Measurements from ENCODE around the gene CFAP92. TPM values are rescaled to one million over a fixed set of nuclear protein-coding genes. Genes with fewer than 3 reads are reported as not detected.

Gene CFAP92
- total RNA-seq, 1 donor from 2014 or later, result 8.7 TPM

DNA sequence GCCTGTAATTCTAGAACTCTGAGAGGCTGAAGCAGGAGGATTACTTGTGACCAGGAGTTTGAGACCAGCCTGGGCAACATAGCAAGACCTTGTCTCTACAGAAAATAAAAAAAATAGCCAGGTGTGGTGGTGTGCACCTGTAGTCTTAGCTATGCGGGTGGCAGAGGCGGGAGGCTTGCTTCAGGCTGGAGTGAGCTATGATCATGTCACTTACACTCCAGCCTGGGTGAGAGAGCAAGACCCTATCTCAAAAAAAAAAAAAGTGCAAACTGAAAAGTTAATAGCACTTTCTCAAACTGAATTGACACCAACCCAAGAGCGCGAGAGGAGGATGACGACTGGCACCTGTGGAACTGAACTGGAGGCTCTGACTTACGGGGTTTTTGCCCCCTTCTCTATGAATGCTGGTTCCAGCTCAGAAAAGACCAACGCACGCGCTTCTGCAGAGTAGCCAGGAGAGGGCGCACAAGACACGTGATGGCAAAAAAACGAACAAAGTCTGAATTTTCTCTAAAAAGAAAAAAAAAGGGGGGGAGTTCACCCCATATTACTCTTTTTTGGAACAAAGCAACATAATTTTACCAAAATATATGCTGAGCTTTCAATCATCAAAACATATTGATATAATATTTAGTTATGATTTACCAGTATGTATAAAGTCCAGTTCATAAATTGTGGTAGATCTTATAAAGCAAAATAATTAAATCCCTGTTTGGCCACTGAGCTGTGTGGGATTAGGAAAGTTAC, 23.7 kb downstream of the CFAP92 start:
- H3K4me3 Mint-ChIP-seq, result no peak overlapping the region
- no peaks in the 10 kb centered on the region for H3K9me3 Mint-ChIP-seq
- peak; percentile 72 for DNase-seq (ENCODE audit: low read depth, low spot score)
- H3K4me1 Mint-ChIP-seq, result no peaks in the 10 kb centered on the region
- H3K36me3 Mint-ChIP-seq (ENCODE audit: low read depth), result peaks cover 1% of the 10 kb centered on the region
- H3K27me3 Mint-ChIP-seq (ENCODE audit: low read depth), result no peaks in the 10 kb centered on the region
- TF ChIP-seq, protein P1, sequence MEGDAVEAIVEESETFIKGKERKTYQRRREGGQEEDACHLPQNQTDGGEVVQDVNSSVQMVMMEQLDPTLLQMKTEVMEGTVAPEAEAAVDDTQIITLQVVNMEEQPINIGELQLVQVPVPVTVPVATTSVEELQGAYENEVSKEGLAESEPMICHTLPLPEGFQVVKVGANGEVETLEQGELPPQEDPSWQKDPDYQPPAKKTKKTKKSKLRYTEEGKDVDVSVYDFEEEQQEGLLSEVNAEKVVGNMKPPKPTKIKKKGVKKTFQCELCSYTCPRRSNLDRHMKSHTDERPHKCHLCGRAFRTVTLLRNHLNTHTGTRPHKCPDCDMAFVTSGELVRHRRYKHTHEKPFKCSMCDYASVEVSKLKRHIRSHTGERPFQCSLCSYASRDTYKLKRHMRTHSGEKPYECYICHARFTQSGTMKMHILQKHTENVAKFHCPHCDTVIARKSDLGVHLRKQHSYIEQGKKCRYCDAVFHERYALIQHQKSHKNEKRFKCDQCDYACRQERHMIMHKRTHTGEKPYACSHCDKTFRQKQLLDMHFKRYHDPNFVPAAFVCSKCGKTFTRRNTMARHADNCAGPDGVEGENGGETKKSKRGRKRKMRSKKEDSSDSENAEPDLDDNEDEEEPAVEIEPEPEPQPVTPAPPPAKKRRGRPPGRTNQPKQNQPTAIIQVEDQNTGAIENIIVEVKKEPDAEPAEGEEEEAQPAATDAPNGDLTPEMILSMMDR (conservative IDR thresholded peaks at IDR 0.05), result peak; percentile 97
- H3K27ac Mint-ChIP-seq (ENCODE audit: unreplicated experiment), result no peak overlapping the region

- H3K4me1 Mint-ChIP-seq, result no peaks in the 10 kb centered on the region
- TF ChIP-seq, protein P1 (conservative IDR thresholded peaks at IDR 0.05), result no peak
- H3K27me3 Mint-ChIP-seq (ENCODE audit: low read depth), result no peaks in the 10 kb centered on the region
- H3K27ac Mint-ChIP-seq (ENCODE audit: unreplicated experiment), result no peak overlapping the region
- H3K9me3 Mint-ChIP-seq, result no peaks in the 10 kb centered on the region
- H3K36me3 Mint-ChIP-seq (ENCODE audit: low read depth), result no peaks in the 10 kb centered on the region
- no peak overlapping the region for H3K4me3 Mint-ChIP-seq
- DNase-seq (ENCODE audit: low read depth, low spot score), result no peak
Measured at GRCh38 chr3:128967748-128968355, 26.0 kb downstream of the CFAP92 start.

- TF ChIP-seq, protein P1 (conservative IDR thresholded peaks at IDR 0.05), result no peak
- no peaks in the 10 kb centered on the region for H3K4me1 Mint-ChIP-seq
- no peak overlapping the region for H3K4me3 Mint-ChIP-seq
- peaks cover 2% of the 10 kb centered on the region for H3K36me3 Mint-ChIP-seq (ENCODE audit: low read depth)
- no peak for DNase-seq (ENCODE audit: low read depth, low spot score)
- no peaks in the 10 kb centered on the region for H3K9me3 Mint-ChIP-seq
- H3K27ac Mint-ChIP-seq (ENCODE audit: unreplicated experiment), result no peak overlapping the region
- no peaks in the 10 kb centered on the region for H3K27me3 Mint-ChIP-seq (ENCODE audit: low read depth)
Measured at GRCh38 chr3:128965818-128966217, 28.1 kb downstream of the CFAP92 start.

GRCh38 chr3:128965280-128965679, 28.6 kb downstream of the CFAP92 start:
- Mint-ChIP-seq H3K9me3 (no peaks in the 10 kb centered on the region), H3K36me3 (ENCODE audit: low read depth) (peaks cover 4% of the 10 kb centered on the region), H3K27me3 (ENCODE audit: low read depth) (no peaks in the 10 kb centered on the region), H3K4me1 (no peaks in the 10 kb centered on the region), H3K27ac (ENCODE audit: unreplicated experiment) (no peak overlapping the region), H3K4me3 (no peak overlapping the region)
- TF ChIP-seq, protein P1 (conservative IDR thresholded peaks at IDR 0.05), result no peak
- DNase-seq (ENCODE audit: low read depth, low spot score), result no peak

DNA sequence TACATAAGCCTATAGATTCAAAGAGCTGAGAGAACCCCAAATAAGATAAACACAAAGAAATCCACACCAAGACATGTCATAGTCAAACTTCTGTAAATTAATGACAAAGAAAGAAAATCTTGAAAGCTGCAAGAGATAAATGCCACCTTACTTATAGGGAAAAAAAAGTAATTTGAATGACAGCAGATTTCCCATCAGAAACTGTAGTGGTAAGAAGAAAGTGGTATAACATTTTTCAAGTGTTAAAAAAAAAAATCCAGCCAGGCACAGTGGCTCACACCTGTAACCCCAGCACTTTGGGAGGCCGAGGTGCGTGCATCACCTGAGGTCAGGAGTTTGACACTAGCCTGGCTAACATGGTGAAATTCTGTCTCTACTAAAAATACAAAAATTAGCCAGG, 37.4 kb downstream of the CFAP92 start:
- peaks cover 8% of the 10 kb centered on the region for H3K9me3 Mint-ChIP-seq
- TF ChIP-seq, protein P1 (conservative IDR thresholded peaks at IDR 0.05), result no peak
- H3K27ac Mint-ChIP-seq (ENCODE audit: unreplicated experiment), result no peak overlapping the region
- H3K4me1 Mint-ChIP-seq, result no peaks in the 10 kb centered on the region
- H3K4me3 Mint-ChIP-seq, result no peak overlapping the region
- DNase-seq (ENCODE audit: low read depth, low spot score), result no peak
- H3K27me3 Mint-ChIP-seq (ENCODE audit: low read depth), result no peaks in the 10 kb centered on the region
- H3K36me3 Mint-ChIP-seq (ENCODE audit: low read depth), result peaks cover 30% of the 10 kb centered on the region
